ENCODE results near the gene KCNJ6. TPM values are rescaled to one million over a fixed set of nuclear protein-coding genes. Genes with fewer than 3 reads are reported as not detected.

Gene KCNJ6
- total and polyA plus RNA-seq, 2 of the 8 experiments (the other 6 are each of a cell fraction or from before 2014, with no cell fraction given), result 0.51 to 1.2 TPM

DNA sequence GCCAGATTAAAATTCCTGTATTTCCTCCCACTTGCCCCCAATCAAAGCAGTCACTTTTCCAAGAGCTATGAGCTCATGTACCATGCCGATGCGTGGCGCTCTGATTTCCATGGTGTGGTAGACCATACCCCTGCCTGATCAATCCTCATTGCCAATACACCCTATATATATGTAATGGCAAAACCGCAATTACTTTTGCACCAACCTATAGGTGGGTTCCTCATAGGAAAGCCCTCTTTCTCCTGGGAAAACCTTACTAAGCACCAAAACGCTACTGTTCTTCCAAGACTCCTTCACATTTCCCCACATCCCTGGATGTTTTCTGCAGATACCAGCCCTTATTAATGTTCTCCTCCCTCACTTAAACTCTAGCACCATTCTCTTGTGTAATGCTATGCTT is 11.0 kb downstream of the KCNJ6 start:
- H2AK5ac ChIP-seq (ENCODE audit: low read depth, low read length), result no peak overlapping the region
- H3K9me3 ChIP-seq (ENCODE audit: insufficient read depth in 2 of 2, low read depth in 1 of 2, low read length in 1 of 2), result no peaks in the 10 kb centered on the region
- no peak overlapping the region for H3K56ac ChIP-seq (replicated peaks; ENCODE audit: insufficient read length, low read depth, low read length)
- no peak overlapping the region for H4K5ac ChIP-seq (ENCODE audit: insufficient read length, low read depth, low read length)
- no peak overlapping the region for H3K23ac ChIP-seq (ENCODE audit: insufficient read length)
- H3K79me2 ChIP-seq (ENCODE audit: control insufficient read depth in 1 of 2, insufficient read depth in 2 of 2, low read length in 2 of 2), result no peaks in the 10 kb centered on the region
- no peak for TF ChIP-seq SIX5 (IDR thresholded peaks at IDR 0.05; ENCODE audit: low read depth, low read length)
- no peak for TF ChIP-seq SIN3A (conservative IDR thresholded peaks at IDR 0.05 in 1 of 2, IDR thresholded peaks at IDR 0.05 in 1 of 2; ENCODE audit: low read depth in 1 of 2, low read length in 2 of 2)
- TF ChIP-seq GTF2F1 (IDR thresholded peaks at IDR 0.05; ENCODE audit: borderline replicate concordance, low read depth, low read length), result no peak
- TF ChIP-seq TEAD4 (IDR thresholded peaks at IDR 0.05; ENCODE audit: low read depth, low read length), result no peak
- no peak for TF ChIP-seq GABPA (IDR thresholded peaks at IDR 0.05; ENCODE audit: borderline replicate concordance, insufficient read depth, low read length)
- TF ChIP-seq SRF (IDR thresholded peaks at IDR 0.05; ENCODE audit: low read depth, low read length), result no peak
- no peak for TF ChIP-seq KDM4A (IDR thresholded peaks at IDR 0.05; ENCODE audit: low read depth, low read length, severe bottlenecking)
- TF ChIP-seq ASH2L (IDR thresholded peaks at IDR 0.05; ENCODE audit: low read length), result no peak
- TF ChIP-seq CBX8 (IDR thresholded peaks at IDR 0.05; ENCODE audit: borderline replicate concordance, low read depth, low read length), result no peak
- TF ChIP-seq SIRT6 (IDR thresholded peaks at IDR 0.05; ENCODE audit: low read length), result no peak
- no peak overlapping the region for H2AFZ ChIP-seq (ENCODE audit: low read length)
- no peak for DNase-seq (ENCODE audit: low read depth in 1 of 2, low spot score in 2 of 2)
- no peak overlapping the region for H3K4me2 ChIP-seq (ENCODE audit: insufficient read depth in 1 of 2, low read depth in 2 of 2, low read length in 2 of 2)
- H3K27me3 ChIP-seq (replicated peaks in 1 of 4; ENCODE audit: control insufficient read depth in 3 of 4, extremely low read depth in 1 of 4, insufficient read depth in 3 of 4, low read length in 3 of 4), result no peaks in the 10 kb centered on the region
- ChIA-PET CTCF (ENCODE audit: partially characterized antibody) (interaction anchor here (0.9 kb wide), 1 partner anchor 147 kb away, joined by 3 read pairs; no protein-coding TSS in a partner anchor), POLR2A (ENCODE audit: partially characterized antibody) (no interaction called here)
- no peak overlapping the region for H3K27ac ChIP-seq (ENCODE audit: low read depth, low read length)
- no peak overlapping the region for H2BK15ac ChIP-seq (ENCODE audit: low read length)
- no peak for FAIRE-seq
- H2BK120ac ChIP-seq (replicated peaks; ENCODE audit: low read depth, low read length), result no peak overlapping the region
- H3K4me1 ChIP-seq (replicated peaks in 1 of 4; ENCODE audit: control insufficient read depth in 3 of 4, insufficient read depth in 4 of 4, low read length in 3 of 4), result no peaks in the 10 kb centered on the region; a peak in 1 of 7 replicates
- no peak overlapping the region for H3K4ac ChIP-seq (replicated peaks; ENCODE audit: insufficient read length, low read depth, low read length)
- no peak overlapping the region for H4K91ac ChIP-seq (replicated peaks; ENCODE audit: insufficient read length, low read length)
- no peaks in the 10 kb centered on the region for H3K23me2 ChIP-seq (ENCODE audit: low read depth, low read length)
- H3K9ac ChIP-seq (replicated peaks in 1 of 4; ENCODE audit: extremely low read depth in 1 of 4, low read depth in 3 of 4, low read length in 3 of 4), result no peak overlapping the region
- no peaks in the 10 kb centered on the region for H4K20me1 ChIP-seq (replicated peaks in 1 of 2; ENCODE audit: control insufficient read depth in 1 of 2, insufficient read depth in 2 of 2, low read length in 2 of 2)
- no peak overlapping the region for H4K8ac ChIP-seq (ENCODE audit: extremely low read depth, insufficient read depth, low read length)
- 89% methylated on average over 5 of the region's 5 CpGs; no CpG with 5 or more reads in 1 of the 2 experiments for WGBS, 2 experiments (ENCODE audit: extremely low coverage in 1 of 2, insufficient coverage in 1 of 2, insufficient read length in 1 of 2, insufficient replicate concordance in 2 of 2, low coverage in 1 of 2, low lambda C conversion rate in 2 of 2, missing lambda C conversion rate in 1 of 2)
- H2BK12ac ChIP-seq (ENCODE audit: low read depth, low read length), result no peak overlapping the region
- H3K36me3 ChIP-seq (ENCODE audit: control insufficient read depth in 2 of 4, insufficient read depth in 4 of 4, low read length in 3 of 4), result no peaks in the 10 kb centered on the region
- no peak overlapping the region for H3K4me3 ChIP-seq (ENCODE audit: extremely low read depth in 1 of 4, insufficient read depth in 2 of 4, low read depth in 3 of 4, low read length in 4 of 4)
- H3K79me1 ChIP-seq (ENCODE audit: low read depth, low read length), result no peaks in the 10 kb centered on the region; the same call in 1 of the 2 replicates
- H2BK20ac ChIP-seq (ENCODE audit: low read length), result no peak overlapping the region
- no peak overlapping the region for H3K18ac ChIP-seq (ENCODE audit: extremely low read depth, low read length)
- no peak overlapping the region for H2BK5ac ChIP-seq (ENCODE audit: low read depth, low read length)
- no peak overlapping the region for H3K14ac ChIP-seq (ENCODE audit: insufficient read length)
